GM18517 (cell line): ENCODE measurements around the gene ASIC2.

Experiments
- ATAC-seq: cut with Tn5 transposase; IDR thresholded peaks from one replicate; pipeline ENCODE4 v1.9.1; 2021; ENCODE audit warnings: mild to moderate bottlenecking, moderate library complexity; ENCODE audit not compliant: unreplicated experiment

Gene ASIC2

DNA sequence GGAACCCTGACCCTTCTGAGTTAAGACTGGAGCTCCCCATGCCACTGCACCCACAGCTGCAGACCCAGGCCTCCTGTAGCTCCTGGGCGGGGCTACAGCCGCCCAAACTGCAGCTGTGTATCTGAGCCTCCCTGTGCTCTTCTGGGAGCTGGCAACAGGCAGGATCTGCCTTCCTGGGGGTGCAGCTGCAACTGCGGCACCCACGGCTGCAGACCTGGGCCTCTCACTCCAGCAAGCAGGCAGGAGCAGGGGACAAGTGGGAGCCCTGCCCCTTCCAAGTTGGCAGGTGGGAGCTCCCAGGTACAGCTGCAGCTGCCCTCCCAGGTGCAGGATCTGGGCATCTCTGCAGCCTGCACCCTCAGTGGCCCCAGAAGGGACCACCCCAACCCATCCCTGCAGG, 259.9 kb downstream of the ASIC2 start:
- ATAC-seq, result no peak

DNA sequence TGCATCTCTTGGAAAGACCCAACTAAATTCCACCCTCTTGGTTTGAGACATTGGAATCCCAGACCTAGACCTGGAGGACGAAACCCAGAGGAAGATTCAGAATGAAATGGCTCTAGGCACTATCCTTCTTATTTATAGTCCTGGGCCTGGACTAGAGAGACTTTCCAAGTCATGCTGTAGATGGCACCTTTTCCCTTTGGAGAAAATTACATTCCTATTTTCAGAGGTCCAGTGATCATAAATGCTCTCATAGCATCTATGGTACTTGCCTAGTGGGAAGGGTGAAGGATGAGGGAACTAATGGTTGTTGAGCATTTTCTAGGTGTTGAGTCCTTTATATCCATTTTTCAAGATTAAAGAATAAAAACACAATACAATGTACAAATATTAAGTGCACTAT, 264.3 kb downstream of the ASIC2 start:
- no peak for ATAC-seq

DNA sequence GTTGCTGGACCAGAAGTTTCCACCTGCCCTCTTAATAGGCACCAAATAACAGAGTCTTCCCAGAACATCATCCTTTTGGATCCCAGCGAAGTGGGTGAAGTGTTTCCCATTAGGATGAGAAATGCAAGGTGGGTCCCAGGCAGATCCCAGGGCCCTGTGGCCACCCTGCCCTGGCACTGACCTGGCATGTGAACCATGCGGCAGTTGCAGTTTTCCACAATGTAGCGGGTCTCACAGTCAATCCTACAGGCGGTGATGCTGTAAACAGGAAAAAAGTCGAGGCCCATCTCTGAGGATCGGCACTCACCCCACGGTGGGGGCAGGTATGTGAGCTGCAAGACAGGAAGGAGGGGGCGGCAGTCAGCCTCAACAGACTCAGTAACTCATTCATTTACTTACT, 265.0 kb downstream of the ASIC2 start:
- ATAC-seq, result no peak

DNA sequence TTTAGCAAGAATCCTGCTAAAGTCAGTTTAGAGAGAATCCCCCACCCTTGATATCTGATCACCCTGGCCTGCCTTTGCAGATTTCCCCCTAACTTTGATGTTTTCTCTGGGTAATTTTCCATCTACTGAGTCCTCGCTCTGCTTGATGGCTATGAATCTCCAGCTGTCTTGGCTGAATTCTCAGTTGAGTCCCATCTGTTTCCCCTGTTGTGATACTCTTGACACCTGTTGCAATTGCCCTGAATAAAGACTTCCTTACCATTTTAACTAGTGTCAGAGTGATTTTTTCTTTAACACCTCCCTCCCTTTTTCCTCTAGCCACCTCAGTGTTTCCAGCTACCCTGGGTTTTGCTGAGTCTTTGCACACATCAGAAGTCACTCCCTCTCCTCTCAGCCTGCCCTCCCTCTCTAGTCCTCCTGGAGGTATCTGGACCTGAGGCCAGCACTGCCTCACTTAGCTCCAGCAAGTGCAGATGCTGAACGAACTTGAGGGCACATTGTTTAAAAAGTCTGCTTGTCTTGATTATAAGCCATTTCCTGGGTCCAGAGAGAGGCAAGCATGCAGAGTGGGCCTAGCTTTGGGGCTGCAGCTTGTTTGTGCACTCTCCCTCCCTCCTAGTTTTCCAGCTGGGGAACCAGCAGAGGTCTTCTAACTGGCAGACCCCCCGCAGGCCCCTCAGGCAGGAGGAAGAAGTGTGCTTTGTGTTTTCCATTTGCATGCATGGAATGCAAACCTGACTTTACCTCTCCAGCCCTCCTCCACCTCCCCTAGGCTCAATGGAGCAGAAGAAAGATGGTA, 268.2 kb downstream of the ASIC2 start:
- ATAC-seq, result no peak

DNA sequence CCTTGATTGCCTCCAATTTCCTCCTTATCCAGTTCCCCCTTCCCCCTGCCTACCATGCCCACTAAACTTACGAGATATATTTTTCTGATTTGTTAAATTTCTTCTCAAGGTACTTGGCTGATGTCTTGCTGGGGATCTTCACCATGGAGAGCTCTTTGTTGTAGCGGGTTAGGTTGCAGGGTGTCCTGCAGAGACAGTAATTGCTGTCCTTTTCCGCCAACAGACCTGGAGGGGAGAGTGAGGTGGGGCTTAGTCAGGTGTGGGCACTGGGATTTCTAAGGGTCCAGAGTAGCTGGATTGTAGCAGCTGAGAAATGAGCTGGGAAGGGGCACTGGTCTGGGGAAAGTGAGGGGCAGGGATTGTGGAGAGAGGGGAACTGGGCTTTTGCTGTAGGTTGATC, 269.3 kb downstream of the ASIC2 start:
- no peak for ATAC-seq

DNA sequence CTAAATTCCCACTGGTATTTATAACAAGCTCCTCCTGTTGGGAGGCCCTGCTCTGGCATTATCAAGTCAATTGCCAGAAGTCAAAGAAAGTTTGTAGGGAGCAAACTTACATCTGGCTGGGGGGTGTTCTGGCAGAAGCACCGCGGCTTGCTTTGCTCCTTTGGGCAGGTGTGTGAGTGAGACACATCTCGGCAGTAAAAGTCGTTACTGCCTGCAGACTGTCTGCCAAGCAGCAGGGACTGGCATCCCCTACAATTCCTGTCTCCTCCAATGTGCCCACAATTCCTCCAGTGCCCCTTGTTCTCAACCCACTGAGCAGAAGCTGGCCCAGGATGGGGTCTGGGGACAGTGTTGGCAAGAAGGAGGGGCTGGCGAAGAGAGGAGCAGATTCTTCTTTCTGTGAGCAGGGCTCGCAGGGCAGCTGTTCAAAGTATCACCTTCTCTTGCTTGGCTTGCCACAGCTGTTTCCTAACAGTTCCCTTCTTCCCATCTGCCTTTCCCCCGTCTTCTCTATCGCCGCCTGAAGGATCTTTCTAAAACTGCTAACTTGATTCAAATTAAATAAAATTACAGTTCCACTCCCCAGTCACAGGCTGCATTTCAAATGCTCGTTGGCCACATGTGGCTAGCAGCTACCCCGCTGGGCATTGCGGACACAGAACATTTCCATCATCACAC, 271.2 kb downstream of the ASIC2 start:
- ATAC-seq, result no peak

DNA sequence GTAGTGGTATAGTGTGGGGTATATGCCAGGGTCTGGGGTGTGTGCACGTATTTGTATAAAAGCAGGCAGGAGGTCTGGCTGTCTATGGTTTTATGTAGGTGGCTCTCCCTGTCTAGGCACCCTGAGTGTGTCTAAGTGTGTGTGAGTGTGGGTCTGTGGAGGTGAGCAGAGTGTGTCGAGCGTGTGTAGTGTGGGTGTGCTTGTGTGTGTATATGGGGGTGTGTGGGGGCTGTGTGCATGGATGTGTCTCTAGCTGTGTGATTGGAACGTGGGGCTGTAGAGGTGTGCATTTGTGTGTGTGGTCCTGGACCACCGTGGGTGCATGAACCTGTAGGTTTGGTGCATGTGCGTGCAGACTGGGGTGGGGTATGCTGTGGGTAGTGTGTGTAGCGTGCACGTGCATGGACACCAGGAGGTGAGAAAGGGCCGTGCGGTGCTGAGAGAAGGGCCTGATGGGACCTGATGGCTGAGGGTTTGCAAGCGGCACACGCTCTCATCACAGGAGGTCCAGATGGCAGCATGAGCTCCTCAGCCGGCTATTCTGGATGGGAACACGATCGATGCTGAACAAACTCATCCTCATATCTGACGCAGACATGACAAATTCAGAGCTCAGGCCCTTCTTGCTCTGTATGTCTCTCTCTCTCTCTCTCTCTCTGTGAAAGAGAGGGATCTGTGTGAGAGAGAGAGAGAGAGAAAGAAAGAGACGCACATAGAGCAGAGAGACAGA, 273.8 kb downstream of the ASIC2 start:
- no peak for ATAC-seq

DNA sequence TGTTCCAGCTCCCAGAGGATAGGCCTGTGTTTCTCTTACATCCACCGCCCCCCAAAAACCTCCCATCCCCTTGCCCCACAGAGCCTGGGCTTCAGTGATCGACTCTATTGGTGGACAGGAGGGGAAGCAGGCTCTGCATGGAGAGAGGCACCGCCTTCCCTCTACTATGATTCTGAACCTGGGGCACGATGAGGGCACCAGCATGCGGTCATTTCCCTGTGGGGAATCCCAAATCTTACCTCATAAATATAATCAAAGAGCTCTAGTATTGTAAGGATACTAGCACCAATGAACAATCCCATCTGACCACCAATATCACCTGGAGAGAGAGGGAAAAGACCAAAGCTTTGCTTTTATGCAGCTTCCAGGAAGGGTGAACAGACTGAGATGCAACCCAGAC, 275.7 kb downstream of the ASIC2 start:
- ATAC-seq, result no peak

DNA sequence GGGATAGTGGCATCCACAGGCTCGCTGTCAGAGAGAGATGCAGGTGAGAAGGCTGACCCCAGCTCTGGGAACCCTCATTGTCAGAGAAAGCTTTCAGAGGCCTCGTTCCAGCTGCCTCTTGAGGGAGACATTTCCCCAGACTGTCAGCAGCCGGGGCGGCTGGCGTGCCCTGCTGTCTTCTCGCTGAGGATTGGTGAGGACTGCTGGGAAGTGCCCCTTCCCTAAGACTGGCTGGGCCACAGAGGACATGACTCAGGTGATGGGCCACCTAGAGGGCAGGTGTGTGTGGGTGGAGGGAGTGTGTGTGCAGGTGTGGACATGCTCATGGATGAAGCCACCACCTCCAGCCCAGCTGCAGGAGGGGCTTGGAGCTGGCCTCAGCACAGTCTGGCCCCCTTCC, 276.2 kb downstream of the ASIC2 start:
- no peak for ATAC-seq

DNA sequence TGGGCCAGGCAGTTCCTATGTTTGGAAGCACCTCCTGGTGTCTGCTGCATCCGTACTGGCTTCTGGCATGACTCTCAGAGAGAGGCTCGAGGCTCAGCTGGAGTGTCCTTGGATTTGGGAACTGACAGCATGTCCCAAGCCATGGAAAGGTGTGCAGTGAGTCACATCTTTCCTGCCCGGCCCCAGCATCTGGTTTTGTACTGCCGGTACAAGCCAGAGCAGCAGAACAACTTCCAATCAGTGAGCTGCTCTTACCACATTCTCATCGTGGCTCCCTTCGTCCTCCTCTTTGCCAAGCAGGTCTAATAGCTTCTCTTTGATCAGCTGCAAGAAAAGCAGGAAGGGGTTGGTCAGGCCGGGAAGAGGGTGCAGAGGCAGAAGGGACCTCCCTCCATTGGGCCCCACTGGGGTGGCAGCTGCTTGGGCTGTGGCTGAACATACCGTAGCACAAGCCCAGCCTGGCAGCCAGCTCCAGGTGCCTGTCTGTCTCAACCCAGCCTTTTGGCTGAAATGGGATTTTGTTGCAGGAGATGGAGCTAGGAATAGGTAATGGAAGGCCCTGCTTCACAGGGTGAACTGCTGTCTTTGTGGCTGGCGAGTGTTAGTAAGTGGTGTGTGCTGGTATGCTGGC, 277.3 kb downstream of the ASIC2 start:
- ATAC-seq, result no peak

DNA sequence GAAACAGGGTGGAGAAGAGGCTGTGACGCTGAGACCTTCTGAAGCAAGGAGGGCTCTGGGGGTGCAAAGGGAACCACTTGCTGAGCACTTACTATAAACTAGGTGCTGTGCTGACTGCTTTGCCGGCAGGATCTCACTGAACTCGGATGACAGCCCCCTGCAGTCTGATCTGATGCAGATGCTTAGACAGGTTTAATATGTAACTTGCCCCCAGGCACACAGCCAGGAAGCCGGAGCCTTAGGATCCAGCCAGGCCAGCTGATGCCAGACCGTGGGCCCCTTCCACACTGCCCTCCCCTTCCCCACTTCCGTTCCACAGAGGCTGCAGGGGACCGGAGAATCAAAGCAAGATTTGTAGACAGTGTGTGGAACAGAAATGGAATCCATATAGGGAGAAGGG, 278.3 kb downstream of the ASIC2 start:
- no peak for ATAC-seq

DNA sequence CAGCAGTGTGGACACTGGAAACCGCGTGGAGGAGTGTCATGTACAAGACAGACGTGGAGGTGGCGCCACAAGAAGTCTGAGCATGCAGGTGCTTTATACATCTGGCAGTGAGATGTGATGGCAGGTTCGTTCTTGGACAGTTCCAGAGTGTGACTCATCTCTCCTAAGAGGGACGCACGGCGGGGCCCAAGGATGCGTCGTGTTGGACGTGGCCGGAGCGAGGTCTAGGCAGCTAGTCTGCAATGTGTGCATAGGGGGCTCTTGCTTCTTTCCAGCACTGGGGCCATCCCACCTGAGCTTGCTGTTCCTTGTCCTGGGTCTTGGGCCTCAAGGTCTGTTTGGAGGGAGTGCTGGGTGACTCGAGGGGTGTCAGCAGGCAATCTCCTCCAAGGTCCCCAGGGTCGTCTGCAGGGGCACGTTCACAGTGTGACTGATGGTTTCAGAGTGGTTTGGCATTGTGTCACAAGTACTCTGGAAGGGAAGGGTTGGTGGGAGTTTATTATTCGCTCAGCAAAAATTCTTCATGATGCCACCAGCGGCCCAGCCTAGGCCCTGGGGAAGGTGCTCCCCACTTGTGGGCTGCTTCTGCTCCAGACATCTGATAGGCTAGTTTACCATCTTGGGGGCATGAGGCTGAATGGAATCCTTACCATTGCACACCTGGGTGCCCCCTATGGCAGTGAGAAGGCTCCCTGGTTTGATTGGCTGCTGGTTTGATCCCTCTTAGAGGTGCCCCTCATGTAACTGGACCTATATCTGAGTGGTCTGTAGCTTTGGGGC, 279.3 kb downstream of the ASIC2 start:
- no peak for ATAC-seq

DNA sequence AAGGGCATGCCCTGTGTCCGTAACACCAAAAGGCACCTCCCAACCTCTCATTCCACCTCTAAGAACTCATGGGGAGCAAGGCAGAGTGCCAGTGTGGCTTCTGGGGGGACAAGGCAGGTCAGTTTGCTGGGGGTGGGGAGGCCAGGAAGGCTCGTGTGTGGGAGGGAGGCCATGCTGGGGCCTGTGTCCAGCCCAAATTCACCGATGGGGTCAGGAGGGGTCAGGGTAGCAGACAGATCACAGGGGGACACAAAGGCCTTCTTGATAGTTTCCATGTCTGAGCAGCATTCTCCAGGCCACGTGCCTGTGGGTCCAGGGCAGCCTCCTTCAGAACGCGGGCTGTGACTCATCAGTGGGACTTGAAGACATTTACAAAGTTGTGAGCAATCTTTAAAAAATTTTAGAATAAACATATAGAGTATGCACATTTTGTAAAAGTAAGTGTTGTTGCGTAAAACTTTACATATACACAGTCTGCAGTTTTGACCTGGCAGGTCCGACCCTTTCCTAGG, 280.5 kb downstream of the ASIC2 start:
- ATAC-seq, result no peak

DNA sequence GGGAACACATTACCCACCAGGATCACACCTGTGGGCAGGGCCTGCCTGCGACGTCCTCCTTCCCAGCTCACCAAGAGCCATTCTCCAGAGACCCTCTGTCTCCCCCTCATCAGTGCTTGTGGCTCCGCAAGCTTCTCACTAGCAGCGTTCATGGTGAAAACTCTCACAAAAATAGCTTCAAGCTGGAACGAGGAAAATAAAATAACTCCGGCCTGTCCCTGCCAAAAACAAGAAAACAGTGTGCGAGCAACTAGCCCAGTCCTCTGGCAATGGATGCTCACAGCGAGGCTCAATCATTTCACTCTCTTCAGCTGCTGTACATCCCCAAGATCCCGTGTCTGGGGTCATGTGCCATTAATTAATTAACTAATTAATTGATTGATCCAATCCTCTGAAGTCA, 283.5 kb downstream of the ASIC2 start:
- ATAC-seq, result no peak

DNA sequence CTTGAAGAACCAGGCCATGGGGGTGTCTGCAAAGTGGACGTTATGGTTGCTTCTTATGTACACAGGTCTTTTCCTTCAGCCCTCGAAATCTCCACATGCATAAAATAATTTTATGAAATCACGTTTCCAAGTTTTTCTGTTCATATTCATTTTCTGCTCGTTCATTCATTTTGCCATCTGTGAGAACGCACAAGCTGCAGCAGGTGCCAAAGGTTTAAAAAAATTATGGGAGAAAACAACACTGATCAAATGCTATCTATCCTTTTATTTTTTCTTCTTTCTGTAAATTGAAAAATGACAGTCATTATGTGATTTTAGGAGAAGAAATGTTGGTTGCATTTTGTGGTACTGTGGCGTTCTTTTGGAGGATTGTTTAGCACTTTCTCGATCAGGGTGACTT, 285.9 kb downstream of the ASIC2 start:
- ATAC-seq, result no peak

DNA sequence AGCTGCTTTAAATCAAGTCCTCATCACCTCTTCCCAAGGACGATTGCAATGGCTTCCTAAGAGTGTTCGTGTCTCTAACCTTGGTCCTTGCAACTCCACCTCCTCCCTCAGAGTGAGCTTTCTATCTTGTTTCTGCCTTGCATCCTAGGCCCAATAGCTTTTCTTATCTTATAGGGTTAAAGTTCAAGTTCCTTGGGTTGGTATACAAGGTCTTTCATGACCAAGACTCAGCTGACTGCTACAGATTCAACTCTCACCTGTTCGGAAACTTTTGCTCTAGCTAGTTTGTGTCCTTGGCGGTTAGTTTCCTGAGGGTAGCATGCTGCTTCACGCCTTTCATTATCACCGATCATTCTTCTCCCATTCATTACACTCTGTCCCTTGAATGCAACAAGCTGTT, 290.8 kb downstream of the ASIC2 start:
- ATAC-seq, result no peak

DNA sequence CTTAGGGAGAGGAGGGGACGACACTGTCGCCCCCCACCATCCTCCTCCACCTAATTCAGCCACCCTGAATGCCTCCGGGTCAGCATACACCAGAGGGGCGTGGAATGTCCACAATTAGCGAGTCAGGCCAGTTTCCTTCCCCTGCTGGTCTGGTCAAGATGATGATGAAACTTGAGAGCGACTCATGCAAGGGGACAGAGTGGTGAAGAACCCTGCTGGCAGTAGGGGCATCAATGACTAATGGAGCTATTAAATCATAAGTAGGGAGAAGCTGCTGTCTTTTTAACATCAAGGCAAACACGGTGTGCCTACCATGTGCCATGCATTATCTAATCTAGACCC, 294.2 kb downstream of the ASIC2 start:
- ATAC-seq, result no peak

DNA sequence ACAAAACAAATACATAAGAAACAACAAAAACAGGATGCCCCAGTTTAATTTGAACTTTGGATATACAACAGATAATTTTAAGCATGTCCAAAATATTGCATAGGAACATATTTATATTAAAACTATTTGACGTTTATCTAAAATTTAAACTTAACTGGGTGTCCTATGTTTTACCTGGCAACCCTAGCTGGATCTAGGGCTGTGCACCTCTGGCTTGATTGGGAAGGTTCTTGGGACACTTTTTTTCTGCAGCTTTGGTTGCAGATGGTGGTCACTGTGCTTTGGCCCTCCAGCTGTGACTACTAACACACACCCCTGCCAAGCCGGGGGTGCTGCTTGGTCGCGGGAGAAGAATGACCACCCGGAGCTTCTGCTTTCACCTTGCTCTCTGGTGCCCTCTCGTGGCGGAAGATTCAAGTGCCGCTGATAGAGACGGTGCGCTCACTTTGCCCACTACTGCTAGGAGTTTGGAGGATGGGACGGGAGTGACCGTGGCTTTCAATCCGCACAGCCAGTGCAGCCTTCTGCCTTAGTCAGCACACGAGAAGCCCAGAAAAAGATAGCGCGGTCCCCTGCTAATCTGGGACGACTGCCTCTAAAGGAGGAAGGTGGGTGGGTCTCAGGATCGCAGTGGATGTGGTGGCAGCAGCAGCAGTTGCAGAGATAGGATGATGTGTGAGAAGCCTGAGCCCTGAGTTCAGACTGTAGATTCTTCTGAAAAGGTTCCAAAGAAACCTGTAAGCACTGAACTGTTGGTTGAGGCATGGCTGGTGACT, 294.8 kb downstream of the ASIC2 start:
- ATAC-seq, result no peak

DNA sequence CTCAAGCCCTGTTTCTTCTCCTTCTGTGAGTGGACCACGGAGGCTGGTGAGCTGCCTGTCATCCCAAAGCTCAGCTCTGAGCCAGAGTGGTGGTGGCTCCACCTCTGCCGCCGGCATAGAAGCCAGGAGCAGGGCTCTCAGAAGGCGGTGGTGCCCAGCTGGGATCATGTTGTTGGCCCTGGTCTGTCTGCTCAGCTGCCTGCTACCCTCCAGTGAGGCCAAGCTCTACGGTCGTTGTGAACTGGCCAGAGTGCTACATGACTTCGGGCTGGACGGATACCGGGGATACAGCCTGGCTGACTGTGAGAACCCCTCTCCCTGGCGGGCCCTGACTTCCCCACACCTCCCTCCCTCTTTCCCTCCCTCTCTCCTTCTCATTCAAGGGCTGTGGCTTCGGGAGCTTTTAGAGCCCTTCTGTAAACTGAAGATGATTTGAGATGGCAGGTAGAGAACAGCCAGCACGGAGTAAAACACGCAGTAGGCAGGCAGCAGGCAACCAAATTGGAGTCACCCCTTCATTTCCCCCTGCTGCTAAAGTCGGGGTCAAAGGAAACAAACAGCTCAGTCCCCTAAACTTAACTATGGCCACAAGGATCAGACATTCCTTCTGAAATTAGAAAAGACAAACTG, 297.6 kb downstream of the ASIC2 start:
- ATAC-seq, result no peak
